Vagina (tissue), 2 donors: ENCODE results near the gene KCNK10. TPM values are rescaled to one million over a fixed set of nuclear protein-coding genes. Genes with fewer than 3 reads are reported as not detected.

Source experiments
- DNase-seq, 2 donors: peaks; one replicate each; pipeline ENCODE4 v3.0.0-alpha.2; 2017; ENCODE audit errors: extremely low spot score in 2 of 2
- H3K27ac ChIP-seq: fragments of 200-600 bp; sonication (generic); one replicate; pipeline ENCODE4 v1.5.1; 2019
- H3K27me3 ChIP-seq: fragments of 200-600 bp; sonication (generic); one replicate; pipeline ENCODE4 v1.5.1; 2019
- H3K36me3 ChIP-seq, 2 donors: fragments of 200-600 bp; sonication (generic); one replicate each; pipeline ENCODE4 v1.5.1; 2017 to 2019
- H3K4me1 ChIP-seq: fragments of 200-600 bp; sonication (generic); one replicate; pipeline ENCODE4 v1.5.1; 2019
- H3K4me3 ChIP-seq, 2 donors: fragments of 200-600 bp; sonication (generic); 1 replicate in 1 of 2; 2 replicates in 1 of 2; pipeline ENCODE4 v1.5.1; 2016 to 2019
- H3K9me3 ChIP-seq: fragments of 200-600 bp; sonication (generic); one replicate; pipeline ENCODE4 v1.5.1; 2019
- CTCF ChIP-seq, 3 experiments: fragments of 450-650 bp in 2 of 3; fragments of 200-600 bp in 1 of 3; sonication (generic) in 1 of 3; IDR thresholded peaks; one replicate each; pipeline ENCODE4 v1.5.1; 2017 to 2019; ENCODE audit warnings: antibody characterized with exemption in 3 of 3, mild to moderate bottlenecking in 2 of 3, moderate library complexity in 2 of 3
- POLR2A ChIP-seq, 2 donors: fragments of 450-650 bp; IDR thresholded peaks; one replicate each; pipeline ENCODE4 v1.6.1; 2017; ENCODE audit warnings: antibody characterized with exemption in 2 of 2, mild to moderate bottlenecking in 2 of 2, moderate library complexity in 2 of 2
- POLR2AphosphoS5 ChIP-seq, 2 donors: sonication (generic); formaldehyde crosslinking; IDR thresholded peaks; one replicate each; pipeline ENCODE4 v1.9.0; 2017; ENCODE audit warnings: antibody characterized with exemption in 2 of 2, mild to moderate bottlenecking in 2 of 2, low read depth in 1 of 2; ENCODE audit not compliant: insufficient read depth in 1 of 2
- intact Hi-C: fragments of 100-400 bp; cut with DNase I; formaldehyde crosslinking; loops from one replicate; pipeline ENCODE4 v1.15.1; 2023
- total RNA-seq: library from RNA; depleted of rRNA; stranded (reverse); fragments of >200 nt; gene quantifications from one replicate; pipeline ENCODE4 v1.2.3, GENCODE V29; 2016

The KCNK10 gene
- total RNA-seq, 1 donor from 2014 or later, result 0.25 TPM

- Histone ChIP-seq H3K9me3 (no peaks in the 10 kb centered on the region), H3K4me1 (no peaks in the 10 kb centered on the region), H3K36me3 (no peaks in the 10 kb centered on the region), H3K4me3 (no peak overlapping the region), H3K27ac (no peak overlapping the region), H3K27me3 (no peaks in the 10 kb centered on the region)
- no peak for DNase-seq
- intact Hi-C loops, result no loop called here
- TF ChIP-seq POLR2A (IDR thresholded peaks at IDR 0.05) (no peak), POLR2AphosphoS5 (IDR thresholded peaks at IDR 0.05; ENCODE audit: insufficient read depth in 1 of 2, low read depth in 1 of 2) (no peak), CTCF (IDR thresholded peaks at IDR 0.05) (no peak)
Observed at GRCh38 chr14:88289996-88290395, 33.1 kb downstream of the KCNK10 start.

GRCh38 chr14:88289234-88289633, 33.8 kb downstream of the KCNK10 start:
- H3K36me3 ChIP-seq, result no peaks in the 10 kb centered on the region
- intact Hi-C loops, result no loop called here
- DNase-seq, result no peak
- no peaks in the 10 kb centered on the region for H3K9me3 ChIP-seq
- no peaks in the 10 kb centered on the region for H3K4me1 ChIP-seq
- no peak overlapping the region for H3K4me3 ChIP-seq
- TF ChIP-seq POLR2AphosphoS5 (IDR thresholded peaks at IDR 0.05; ENCODE audit: insufficient read depth in 1 of 2, low read depth in 1 of 2) (peak in 1 of 2 donors; percentile 40), POLR2A (IDR thresholded peaks at IDR 0.05) (no peak)
- H3K27me3 ChIP-seq, result no peaks in the 10 kb centered on the region
- H3K27ac ChIP-seq, result no peak overlapping the region

- no peak overlapping the region for H3K4me3 ChIP-seq
- DNase-seq, result no peak
- H3K36me3 ChIP-seq, result no peaks in the 10 kb centered on the region
- intact Hi-C loops, result no loop called here
- no peak overlapping the region for H3K27ac ChIP-seq
- no peaks in the 10 kb centered on the region for H3K4me1 ChIP-seq
- no peaks in the 10 kb centered on the region for H3K27me3 ChIP-seq
- TF ChIP-seq CTCF (IDR thresholded peaks at IDR 0.05), result no peak
- no peak for TF ChIP-seq POLR2A (IDR thresholded peaks at IDR 0.05)
- TF ChIP-seq POLR2AphosphoS5 (IDR thresholded peaks at IDR 0.05; ENCODE audit: insufficient read depth in 1 of 2, low read depth in 1 of 2), result no peak
- H3K9me3 ChIP-seq, result no peaks in the 10 kb centered on the region
Observed at GRCh38 chr14:88286309-88286708, 36.8 kb downstream of the KCNK10 start.

GRCh38 chr14:88281447-88281846, 41.6 kb downstream of the KCNK10 start:
- no peaks in the 10 kb centered on the region for H3K36me3 ChIP-seq
- H3K9me3 ChIP-seq, result no peaks in the 10 kb centered on the region
- no peak overlapping the region for H3K4me3 ChIP-seq
- no peak for TF ChIP-seq CTCF (IDR thresholded peaks at IDR 0.05)
- no peak for TF ChIP-seq POLR2A (IDR thresholded peaks at IDR 0.05)
- TF ChIP-seq POLR2AphosphoS5 (IDR thresholded peaks at IDR 0.05; ENCODE audit: insufficient read depth in 1 of 2, low read depth in 1 of 2), result no peak
- H3K27ac ChIP-seq, result no peak overlapping the region
- no peak for DNase-seq
- no peaks in the 10 kb centered on the region for H3K27me3 ChIP-seq
- no peaks in the 10 kb centered on the region for H3K4me1 ChIP-seq
- intact Hi-C loops, result no loop called here

- H3K4me1 ChIP-seq, result no peaks in the 10 kb centered on the region
- H3K9me3 ChIP-seq, result no peaks in the 10 kb centered on the region
- no peaks in the 10 kb centered on the region for H3K27me3 ChIP-seq
- H3K27ac ChIP-seq, result no peak overlapping the region
- no peaks in the 10 kb centered on the region for H3K36me3 ChIP-seq
- H3K4me3 ChIP-seq, result no peak overlapping the region
- TF ChIP-seq POLR2AphosphoS5 (IDR thresholded peaks at IDR 0.05; ENCODE audit: insufficient read depth in 1 of 2, low read depth in 1 of 2), result no peak
- TF ChIP-seq CTCF (IDR thresholded peaks at IDR 0.05), result no peak
- no peak for TF ChIP-seq POLR2A (IDR thresholded peaks at IDR 0.05)
- intact Hi-C loops, result no loop called here
- no peak for DNase-seq
Observed at GRCh38 chr14:88276923-88277596, 46.0 kb downstream of the KCNK10 start.
